Bronchial epithelial cell (primary cell): Measurements from ENCODE around the gene MATN1. TPM values are rescaled to one million over a fixed set of nuclear protein-coding genes. Genes with fewer than 3 reads are reported as not detected.

Experiments
- DNase-seq: peaks from one replicate; pipeline ENCODE4 v3.0.0-alpha.2; 2010; ENCODE audit warnings: low read depth
- FAIRE-seq: peaks from 2 replicates; lab custom pipeline; 2011; peaks lifted over from hg19 to GRCh38; lab: Jason Lieb, UNC
- H3K27me3 ChIP-seq: 2 replicates; pipeline ENCODE4 v1.5.1; 2011; ENCODE audit warnings: low read length; ENCODE audit not compliant: control insufficient read depth, insufficient read depth
- H3K36me3 ChIP-seq: 2 replicates; pipeline ENCODE4 v1.5.1; 2011; ENCODE audit warnings: low read length; ENCODE audit not compliant: control insufficient read depth, insufficient read depth
- H3K4me3 ChIP-seq: 2 replicates; pipeline ENCODE4 v1.5.1; 2011; ENCODE audit warnings: mild to moderate bottlenecking, low read depth, low read length, control low read depth
- CTCF ChIP-seq: IDR thresholded peaks from 2 replicates; pipeline ENCODE4 v1.5.1; 2011; ENCODE audit warnings: mild to moderate bottlenecking, moderate library complexity, low read length, control low read depth, inconsistent platforms; ENCODE audit not compliant: insufficient read depth, severe bottlenecking
- total RNA-seq: library from RNA; depleted of rRNA; stranded (reverse); fragments of >200 nt; gene quantifications from 2 replicates; pipeline ENCODE4 v1.2.1, GENCODE V29; 2014

The MATN1 gene
- total RNA-seq, 1 donor from 2014 or later, result not detected

- no peak for TF ChIP-seq CTCF
- DNase-seq, result peak; percentile 38
Observed at GRCh38 chr1:30677471-30677870, 45.9 kb downstream of the MATN1 start.

GRCh38 chr1:30675761-30676160 lies 47.6 kb downstream of the MATN1 start:
- DNase-seq, result peak; percentile 67
- no peaks in the 10 kb centered on the region for H3K27me3 ChIP-seq
- H3K4me3 ChIP-seq, result no peak overlapping the region
- no peak for TF ChIP-seq CTCF
- no peaks in the 10 kb centered on the region for H3K36me3 ChIP-seq
- FAIRE-seq, result no peak

More at GRCh38 chr1:30677471-30677870, 45.9 kb downstream of the MATN1 start:
- Histone ChIP-seq H3K4me3 (no peak overlapping the region), H3K27me3 (no peaks in the 10 kb centered on the region), H3K36me3 (no peaks in the 10 kb centered on the region)
- FAIRE-seq, result peak; percentile 93

GRCh38 chr1:30675289-30675688 lies 48.1 kb downstream of the MATN1 start:
- no peak for FAIRE-seq

GRCh38 chr1:30673395-30673794 lies 50.0 kb downstream of the MATN1 start:
- Histone ChIP-seq H3K36me3 (no peaks in the 10 kb centered on the region), H3K27me3 (no peaks in the 10 kb centered on the region), H3K4me3 (no peak overlapping the region)
- FAIRE-seq (no peak), DNase-seq (no peak)
- no peak for TF ChIP-seq CTCF

More at GRCh38 chr1:30675289-30675688, 48.1 kb downstream of the MATN1 start:
- H3K4me3 ChIP-seq, result no peak overlapping the region
- no peaks in the 10 kb centered on the region for H3K27me3 ChIP-seq
- no peak for DNase-seq
- H3K36me3 ChIP-seq, result no peaks in the 10 kb centered on the region
- no peak for TF ChIP-seq CTCF

GRCh38 chr1:30672661-30673060 lies 50.7 kb downstream of the MATN1 start:
- Histone ChIP-seq H3K27me3 (no peaks in the 10 kb centered on the region), H3K4me3 (no peak overlapping the region), H3K36me3 (no peaks in the 10 kb centered on the region)
- no peak for DNase-seq
- FAIRE-seq, result no peak
- TF ChIP-seq CTCF, result no peak

- DNase-seq, result peak; percentile 57
- no peak overlapping the region for H3K4me3 ChIP-seq
- TF ChIP-seq CTCF, result no peak
- no peaks in the 10 kb centered on the region for H3K36me3 ChIP-seq
- no peak for FAIRE-seq
- no peaks in the 10 kb centered on the region for H3K27me3 ChIP-seq
Observed at GRCh38 chr1:30670240-30671060, 52.9 kb downstream of the MATN1 start.
